GM19351 (cell line): ENCODE measurements around the gene CUBN.

Experiments used
- ATAC-seq: cut with Tn5 transposase; IDR thresholded peaks from one replicate; pipeline ENCODE4 v1.9.1; 2021; ENCODE audit warnings: mild to moderate bottlenecking, moderate library complexity; ENCODE audit not compliant: unreplicated experiment

The CUBN gene

DNA sequence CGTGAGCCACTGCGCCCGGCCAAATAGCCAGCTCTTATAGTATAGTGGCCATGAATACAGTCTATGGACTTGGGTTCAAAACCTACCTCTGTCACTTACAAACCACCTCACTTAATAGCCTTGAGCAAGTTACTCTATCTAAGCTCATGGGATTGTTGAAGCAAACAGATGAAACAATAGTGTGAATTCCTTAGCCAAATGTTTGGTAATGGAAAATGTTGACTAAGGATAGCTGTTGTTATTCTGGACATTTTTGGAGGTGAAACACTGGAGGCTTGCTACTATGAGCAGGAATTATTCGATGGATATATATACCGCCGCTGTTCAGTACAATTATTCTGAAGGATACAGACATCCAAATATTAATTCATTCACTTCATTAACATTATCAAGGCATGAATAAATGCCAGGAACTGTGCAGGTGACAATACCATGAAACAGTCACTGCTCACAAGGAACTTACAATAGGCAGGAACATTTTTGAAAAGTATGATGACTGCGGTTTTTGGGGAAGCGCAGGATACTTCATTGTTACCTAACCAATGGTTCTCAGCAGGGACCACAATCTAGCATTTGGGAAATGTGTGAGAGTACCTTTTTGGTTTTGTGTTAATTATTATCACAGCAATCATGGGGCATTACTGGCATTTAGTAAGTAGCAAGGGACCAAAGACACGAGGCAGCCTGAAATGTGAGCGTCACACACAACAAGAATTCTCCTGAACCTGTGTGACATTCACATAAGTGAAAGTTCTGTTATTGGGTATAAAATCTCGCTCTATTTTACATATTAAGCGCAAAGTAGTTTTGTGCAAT is 55.7 kb downstream of the CUBN start:
- ATAC-seq: no peak

DNA sequence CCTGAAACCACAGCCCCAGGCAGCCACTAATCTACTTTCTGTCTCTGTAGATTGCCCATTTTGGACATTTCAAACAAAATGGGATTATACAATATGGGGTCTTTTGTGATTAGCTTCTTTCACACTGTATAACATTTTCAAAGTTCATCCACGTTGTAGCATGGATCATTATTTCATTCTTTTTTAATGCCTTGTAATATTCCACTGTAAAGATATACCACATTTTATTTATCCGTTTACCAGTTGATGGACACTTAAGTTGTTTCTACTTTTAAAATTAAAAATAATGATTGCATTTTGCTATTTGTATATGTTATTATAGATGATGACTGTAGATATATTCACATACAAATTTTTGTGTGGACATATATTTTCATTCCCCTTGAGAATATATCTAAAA is 60.7 kb downstream of the CUBN start:
- no peak for ATAC-seq

DNA sequence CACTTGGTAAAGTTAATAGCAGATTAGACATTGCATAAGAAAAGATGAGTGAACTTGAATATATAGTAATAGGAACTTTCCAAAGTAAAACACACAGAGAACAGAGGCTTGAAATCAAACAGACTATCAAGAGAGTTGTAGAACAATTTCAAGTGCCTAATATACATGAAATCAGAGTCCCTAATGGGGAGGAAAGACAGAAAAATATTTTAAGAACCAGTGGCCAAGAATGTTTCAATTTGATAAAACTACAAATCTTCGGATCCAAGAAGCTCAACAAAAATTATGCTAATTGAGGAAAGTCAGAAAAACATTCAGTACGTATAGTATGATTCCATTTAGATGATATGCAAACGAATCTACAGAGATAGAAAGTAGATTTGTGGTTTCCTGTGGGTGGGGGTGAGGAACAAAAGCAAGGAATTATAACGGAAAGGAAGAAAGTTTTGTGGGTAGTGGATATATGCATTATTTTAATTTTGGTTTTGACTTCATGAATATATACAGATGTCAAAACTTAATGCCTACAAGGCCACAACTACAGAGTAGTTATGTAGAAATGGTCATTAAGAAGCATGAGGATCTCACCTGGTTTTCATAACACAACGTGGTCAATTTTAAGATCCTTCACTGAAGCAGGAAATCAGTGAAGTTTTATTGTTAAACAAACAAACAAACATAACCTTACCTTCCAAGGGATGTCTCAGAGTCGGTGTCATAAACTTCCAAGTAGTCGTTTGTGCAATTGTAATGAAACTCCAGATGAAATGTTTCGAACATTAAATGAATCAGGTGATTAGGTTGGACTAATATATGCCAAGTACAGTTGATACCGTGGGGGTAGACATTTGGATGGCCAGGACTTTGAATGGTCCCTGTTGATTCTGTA is 62.0 kb downstream of the CUBN start:
- ATAC-seq: no peak

DNA sequence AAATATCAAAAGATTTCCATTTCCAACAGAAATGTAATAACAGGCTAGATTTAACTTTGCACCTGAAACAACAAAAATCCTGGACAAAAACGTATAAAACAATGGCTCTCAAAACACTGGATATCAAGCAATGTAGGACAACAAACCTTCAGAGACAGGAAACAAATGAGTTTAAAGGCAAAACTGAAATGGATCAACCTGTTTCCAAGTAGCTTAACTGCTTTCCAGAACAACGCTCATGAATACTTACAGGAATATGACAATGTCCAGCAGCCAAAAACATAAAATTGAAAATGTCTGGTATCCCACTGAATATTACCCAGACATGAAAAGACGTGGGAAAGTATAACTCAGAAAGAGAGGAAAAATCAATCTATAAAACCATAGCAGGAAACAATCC is 62.8 kb downstream of the CUBN start:
- no peak for ATAC-seq

DNA sequence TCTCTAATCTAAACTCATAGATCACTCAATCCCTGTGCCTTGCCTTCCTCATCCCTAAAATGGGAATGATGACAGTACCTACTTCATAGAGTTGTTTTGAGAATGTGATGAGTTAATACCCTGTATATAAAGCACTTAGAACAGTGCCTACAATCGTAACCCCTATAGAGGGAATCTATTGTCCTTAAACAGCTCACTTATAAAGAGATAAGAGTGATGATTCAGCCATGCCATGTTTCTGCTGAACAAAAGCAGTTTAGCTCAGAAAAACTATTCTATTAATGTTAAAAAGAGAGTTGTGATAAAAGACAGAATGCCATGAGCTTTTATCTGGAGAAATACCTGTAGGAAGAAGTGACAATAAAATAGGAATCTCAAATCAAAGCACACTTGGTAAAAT is 63.6 kb downstream of the CUBN start:
- no peak for ATAC-seq

DNA sequence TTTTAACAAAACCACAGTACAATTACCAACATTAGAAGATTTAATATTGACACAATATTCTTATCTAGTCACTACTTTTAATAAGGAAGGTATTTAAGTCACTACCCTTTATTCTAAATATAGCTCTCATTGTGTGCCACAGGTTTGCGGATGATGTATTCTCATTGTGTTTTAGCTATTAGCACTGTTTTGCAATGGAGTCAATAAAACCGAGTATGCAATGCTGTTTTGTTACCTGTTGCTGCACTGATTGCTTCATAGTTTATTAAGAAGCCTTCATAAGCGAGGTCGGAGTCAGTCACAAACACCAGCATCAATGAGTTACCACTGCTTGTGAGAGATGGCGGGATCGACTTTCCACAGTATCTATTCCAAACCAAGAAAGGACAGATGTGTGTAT is 64.3 kb downstream of the CUBN start:
- no peak for ATAC-seq

DNA sequence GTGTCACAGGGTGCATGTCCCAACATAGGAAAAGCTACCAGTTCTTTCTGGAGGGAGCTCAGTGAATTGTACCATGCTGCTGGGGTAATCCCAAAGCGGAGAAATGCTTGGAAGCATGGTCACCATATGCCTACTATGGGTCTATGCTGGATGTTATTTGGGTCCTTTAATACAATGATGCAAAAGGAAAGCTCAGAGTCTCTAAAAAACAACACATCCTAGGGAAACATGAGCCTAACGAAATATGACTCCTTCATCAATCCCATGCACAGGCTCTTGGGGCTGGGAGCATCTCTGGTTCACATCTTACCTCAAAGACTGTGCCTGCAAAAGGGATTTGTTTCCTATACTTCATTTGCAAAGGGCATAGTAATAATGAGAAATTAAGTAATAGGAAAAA is 65.2 kb downstream of the CUBN start:
- ATAC-seq: no peak

DNA sequence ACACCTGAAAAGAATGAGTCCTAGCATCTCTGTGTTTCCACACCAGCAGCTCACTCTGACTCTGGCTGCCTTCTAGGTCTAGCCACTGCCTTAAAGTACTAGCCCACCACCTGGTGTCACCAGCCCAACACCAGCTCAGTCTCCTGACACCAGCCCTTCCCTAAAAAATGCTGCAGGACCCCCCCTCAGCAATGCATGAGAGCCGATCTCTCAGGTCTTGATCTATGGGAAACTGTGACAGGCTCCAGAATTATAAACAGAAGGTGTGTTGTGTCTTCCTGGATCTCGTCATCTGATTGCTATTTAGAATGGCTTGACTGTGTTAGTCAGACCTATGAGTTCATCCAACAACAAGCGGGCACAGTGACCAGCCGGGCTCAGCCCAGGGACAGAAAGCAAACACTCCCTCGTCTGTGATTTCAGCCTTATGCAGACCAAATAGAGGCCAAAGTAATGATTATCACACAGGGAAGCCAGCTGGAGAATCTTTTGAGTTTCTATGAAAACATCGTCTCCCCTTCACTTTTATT is 66.6 kb downstream of the CUBN start:
- no peak for ATAC-seq

DNA sequence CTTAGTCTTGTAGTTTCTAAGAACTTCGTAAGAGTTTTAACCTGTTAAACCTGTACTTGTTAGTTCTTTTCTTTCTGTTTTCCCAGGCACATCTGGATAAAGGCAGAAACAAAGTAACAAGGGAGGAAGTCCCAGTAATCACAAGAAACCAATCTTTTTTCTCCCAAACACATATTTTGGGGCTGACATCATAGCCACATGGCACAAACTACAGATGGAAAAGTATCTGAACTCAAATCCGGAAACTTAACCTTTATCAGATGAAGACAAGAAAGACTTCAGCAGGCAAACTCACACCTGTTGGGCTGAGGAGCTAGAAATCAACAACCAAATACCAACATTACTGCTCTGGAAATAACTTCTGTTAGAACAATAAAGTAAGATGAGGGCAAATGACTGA is 67.1 kb downstream of the CUBN start:
- no peak for ATAC-seq

DNA sequence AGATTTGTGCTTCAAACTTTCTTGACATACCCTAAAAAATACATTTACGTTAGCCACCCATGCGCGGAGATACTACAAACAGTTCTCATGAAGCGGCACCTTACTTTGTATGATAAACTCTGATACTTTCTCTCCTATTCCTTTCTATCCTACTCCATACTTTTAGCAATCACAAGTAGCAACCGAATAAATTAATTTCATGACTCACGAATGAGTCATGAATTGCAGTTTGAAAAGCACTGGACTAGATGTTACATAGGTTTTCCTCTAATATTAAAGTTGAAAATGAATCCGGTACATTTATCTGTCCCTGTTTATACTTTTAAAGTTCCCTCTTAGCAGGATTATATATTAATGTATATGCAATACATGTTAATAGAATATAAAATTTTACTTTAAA is 67.6 kb downstream of the CUBN start:
- no peak for ATAC-seq

DNA sequence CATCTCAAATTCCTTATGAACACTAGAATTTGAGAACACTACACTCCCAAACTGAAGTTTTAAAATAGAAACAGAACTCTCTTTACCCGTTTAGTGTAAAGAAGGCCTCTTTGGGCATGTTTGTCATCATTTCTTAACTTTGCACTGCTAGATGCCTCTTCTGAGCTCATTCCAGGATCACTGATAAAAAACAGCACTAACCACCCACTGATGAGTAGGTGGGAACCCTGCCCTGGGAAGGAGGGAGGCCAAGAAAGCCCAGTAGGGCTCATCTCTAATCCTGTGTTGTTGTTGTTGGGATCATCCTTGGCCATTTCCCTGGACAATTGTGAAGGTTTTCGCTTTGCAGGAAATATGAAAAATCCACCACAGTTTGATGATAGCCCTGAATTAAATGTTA is 68.2 kb downstream of the CUBN start:
- no peak for ATAC-seq

DNA sequence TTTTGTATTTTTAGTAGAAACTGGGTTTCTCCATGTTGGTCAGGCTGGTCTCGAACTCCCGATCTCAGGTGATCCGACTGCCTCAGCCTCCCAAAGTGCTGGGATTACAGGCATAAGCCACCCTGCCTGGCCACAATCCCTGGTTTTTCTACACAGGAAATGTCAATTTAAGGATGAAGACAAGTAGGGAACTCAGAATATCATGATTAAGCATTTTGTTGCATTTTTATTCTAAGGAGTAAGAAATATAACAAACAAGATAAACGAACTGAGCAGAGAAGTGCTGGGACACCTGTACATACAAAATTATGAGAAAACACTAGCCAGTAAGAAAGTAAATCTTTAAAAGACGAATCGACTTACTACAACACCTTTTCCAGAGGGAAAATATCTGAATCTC is 69.3 kb downstream of the CUBN start:
- no peak for ATAC-seq

DNA sequence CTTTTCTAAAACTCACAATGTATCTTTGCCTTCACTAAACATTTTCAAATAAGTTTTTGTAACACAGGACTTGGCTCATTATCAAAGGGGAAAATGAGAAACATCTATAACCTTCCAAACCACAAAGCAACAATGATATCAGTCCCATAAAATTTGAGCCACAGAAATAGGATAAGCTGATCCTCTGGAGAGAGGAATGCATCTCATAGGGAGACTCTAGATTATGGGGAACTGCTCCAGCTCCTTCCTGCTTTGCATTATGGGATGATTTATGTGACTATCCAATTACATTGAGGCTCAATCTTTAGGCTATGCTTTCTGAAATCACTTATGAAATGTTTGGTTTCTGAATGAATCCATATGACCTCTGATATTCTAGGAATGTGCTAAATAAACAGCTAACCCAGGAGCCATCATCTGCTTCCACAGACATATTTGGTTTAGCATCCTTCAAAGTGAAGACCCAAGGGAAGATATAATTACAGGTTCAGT is 70.4 kb downstream of the CUBN start:
- no peak for ATAC-seq

DNA sequence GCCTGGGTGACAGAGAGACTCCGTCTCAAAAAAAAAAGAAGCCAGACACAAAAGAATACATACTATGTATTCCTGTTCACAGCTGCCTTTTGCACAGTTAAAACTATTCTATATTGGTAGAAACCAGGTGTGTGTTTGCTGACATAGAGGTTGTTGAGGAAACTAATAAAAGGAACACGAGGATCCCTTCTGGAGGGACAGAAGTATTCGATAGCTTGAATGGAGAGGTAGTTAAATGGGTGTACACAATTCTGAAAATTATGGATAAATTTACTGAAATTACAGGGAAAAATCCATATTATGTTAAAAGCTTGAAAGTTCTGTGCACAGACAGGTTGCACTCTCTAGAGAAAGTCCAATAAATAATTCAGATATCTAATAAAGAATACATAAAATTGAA is 71.5 kb downstream of the CUBN start:
- no peak for ATAC-seq

DNA sequence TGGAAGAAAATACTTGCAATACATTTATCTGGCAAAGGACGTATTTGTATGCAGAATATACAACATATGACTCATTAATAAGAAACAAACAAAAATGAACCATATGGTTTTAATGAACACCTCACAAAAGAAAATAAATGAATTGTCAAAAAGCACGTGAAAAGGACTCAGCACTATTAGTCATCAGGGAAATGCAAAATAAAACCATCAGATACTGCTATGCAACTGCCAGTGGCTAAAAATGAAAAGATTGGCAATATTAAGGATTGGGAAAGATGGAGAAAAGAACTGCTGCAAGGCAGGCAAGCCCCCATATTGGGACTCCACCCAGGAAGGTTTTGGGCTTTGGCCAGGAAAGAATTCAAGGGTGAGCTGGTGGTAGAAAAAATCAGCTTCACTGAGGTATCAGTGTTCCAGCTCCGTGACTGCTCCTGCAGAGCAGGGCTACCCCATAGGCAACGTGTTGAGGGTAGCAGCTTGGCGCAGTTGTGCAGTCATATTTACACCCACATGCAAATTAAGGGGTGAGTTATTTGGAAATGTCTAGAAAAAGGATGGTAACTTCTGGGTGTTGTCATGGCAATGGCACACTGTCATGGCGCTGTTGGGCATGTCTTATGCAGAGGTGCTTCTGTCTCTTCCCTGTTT is 72.7 kb downstream of the CUBN start:
- no peak for ATAC-seq

DNA sequence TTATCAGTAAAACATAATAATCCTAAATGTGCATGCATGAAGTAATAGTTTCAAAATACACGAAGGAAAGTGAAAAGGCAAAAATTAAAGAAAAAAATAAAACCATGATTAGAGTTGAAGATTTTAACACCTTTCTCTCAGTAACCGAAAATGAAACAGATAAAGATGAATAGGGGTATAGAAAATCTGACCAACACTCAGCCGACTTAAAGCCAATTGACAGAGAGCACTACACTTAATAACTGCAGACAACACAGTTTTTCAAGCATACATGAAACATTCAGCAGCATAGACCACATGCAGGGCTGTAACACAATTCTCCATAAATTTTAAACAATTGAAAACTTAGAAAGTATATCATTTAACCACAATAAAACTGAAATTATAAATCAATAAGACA is 76.1 kb downstream of the CUBN start:
- ATAC-seq: no peak

DNA sequence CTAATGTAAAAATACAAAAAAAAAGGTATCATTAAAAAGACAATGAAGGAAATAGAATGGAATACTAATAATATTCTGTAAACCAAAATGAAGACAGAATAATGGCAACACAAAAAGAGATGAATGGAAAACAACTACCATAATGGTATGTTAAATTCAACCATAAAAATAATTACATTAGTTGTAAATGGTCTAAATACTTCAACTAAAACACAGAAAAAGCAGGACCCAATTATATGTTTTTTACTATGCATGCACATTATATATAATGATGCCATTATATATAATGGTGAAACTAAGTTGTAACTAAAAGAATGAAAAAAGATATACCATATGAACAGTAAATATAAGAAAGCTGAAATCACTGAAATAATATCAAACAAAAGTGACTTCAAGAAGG is 76.5 kb downstream of the CUBN start:
- ATAC-seq: no peak

DNA sequence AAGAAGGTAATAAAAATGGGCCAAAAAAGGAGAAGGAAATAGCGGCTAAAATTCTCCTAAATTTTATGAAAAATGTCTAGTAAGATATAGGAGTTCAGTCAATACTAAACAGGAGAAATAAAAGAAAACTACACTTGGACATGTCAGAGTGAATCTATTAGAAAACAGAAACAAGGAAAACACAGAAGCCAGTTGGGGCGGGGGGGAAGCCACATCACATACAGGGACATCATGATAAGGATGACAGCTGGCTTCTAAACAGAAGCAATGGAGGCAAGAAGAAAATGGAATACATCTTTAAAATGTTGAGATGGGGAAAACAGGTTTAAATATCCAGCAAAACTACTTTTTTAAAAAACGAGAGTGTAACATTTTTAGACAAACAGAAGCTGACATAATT is 77.8 kb downstream of the CUBN start:
- ATAC-seq: no peak

DNA sequence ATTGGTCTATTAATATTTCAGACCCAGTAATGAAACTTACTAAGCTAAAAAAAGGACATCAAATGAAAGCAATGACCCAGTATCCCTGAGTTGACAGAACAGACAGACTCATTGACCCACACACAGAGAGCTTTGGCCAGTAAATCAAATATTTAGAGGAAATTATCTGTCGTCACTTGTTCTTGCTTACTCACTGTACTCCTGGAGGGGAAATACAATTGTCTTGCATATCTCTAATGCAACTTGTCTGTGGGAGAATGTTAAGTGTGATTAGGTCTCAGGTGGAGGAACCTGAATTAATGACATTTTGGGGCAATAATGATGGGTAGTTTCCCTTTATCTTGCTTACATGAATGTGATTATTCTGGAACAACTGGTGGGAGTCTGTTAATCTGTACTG is 80.4 kb downstream of the CUBN start:
- no peak for ATAC-seq

DNA sequence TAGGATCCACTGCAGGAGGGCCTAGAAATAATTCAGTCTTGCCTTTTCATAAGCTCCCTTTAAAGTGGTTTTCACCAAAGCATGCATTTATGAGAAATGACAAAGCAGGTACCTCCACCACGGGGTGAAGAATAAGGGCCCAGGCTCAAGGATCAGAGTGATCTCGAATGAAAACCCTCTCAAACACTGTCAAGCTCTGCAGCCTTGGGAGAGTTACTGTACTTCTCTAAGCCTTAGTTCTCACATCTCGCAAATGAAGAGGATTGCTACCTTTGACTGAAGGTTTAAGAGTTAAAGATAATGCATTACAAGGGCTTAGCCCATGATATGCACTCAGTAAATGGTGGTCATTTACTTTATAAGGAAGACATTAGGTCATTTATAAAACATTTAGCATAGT is 81.7 kb downstream of the CUBN start:
- ATAC-seq: no peak

DNA sequence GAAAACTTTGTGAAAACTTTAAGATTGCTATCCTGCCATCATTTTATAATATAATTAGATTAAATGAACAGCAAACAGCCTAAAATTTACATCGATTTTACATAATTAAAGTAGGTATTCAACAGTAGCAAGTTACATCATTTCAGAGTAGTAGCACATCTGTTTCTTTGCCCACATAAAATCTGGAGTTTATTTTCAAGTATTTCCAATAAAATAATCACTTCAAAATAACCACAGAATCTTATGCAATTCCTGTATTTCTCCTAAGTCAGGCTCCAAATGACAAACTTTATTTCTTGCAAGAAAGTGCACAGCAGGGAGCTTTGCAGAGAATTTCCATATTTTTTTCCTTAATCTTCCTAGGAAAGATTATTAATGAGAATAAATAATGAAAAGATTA is 82.6 kb downstream of the CUBN start:
- ATAC-seq: no peak
